Measurements from ENCODE around the gene PPP1R12B. TPM values are rescaled to one million over a fixed set of nuclear protein-coding genes. Genes with fewer than 3 reads are reported as not detected.

The PPP1R12B gene
- total and polyA plus RNA-seq, 2 experiments from 2014 or later: 13.2 to 13.8 TPM

DNA sequence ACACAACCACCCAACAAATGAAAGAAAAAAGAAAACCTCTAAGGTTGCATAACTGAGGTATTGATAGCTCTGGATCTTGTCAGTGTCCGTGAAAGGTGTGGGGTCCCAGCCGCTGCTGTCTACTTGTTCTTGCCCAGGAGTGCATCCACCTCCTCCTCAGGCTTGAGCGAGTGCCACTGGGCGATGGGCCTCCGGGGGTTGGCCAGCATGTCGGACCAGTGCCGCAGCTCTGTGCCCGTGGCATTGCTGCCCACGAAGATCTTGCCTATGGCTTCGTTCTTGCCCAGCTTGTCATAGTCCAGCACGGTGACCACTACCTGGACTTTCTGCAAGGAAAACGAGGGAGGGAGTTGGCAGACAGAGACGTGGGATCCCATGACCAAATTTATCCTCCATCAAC, 248.1 kb downstream of the PPP1R12B start:
- ATAC-seq (no peak), DNase-seq (ENCODE audit: low spot score) (no peak)
- Histone ChIP-seq H3K4me3 (no peak overlapping the region), H3K4me2 (no peak overlapping the region), H3K27me3 (ENCODE audit: insufficient read depth) (no peaks in the 10 kb centered on the region), H3F3A (replicated peaks; ENCODE audit: low read depth) (no peaks in the 10 kb centered on the region), H2AFZ (no peak overlapping the region), H3K27ac (ENCODE audit: low read depth) (no peak overlapping the region), H3K4me1 (ENCODE audit: insufficient read depth) (no peaks in the 10 kb centered on the region), H3K79me2 (replicated peaks; ENCODE audit: insufficient read depth) (no peaks in the 10 kb centered on the region), H4K20me1 (replicated peaks; ENCODE audit: insufficient read depth) (no peaks in the 10 kb centered on the region), H3K36me3 (ENCODE audit: insufficient read depth) (no peaks in the 10 kb centered on the region), H3K9me2 (ENCODE audit: insufficient read depth) (no peaks in the 10 kb centered on the region; the same call in 1 of the 2 replicates)
- Mint-ChIP-seq H3K4me3 (no peak overlapping the region), H3K27me3 (ENCODE audit: insufficient read depth, low read depth, poor library complexity) (peaks cover 4% of the 10 kb centered on the region), H3K36me3 (ENCODE audit: low read depth) (peaks cover 8% of the 10 kb centered on the region; the same call in 2 of the 3 replicates), H3K4me1 (no peaks in the 10 kb centered on the region), H3K27ac (no peak overlapping the region), H3K9me3 (no peaks in the 10 kb centered on the region)
- TF ChIP-seq, protein P1, sequence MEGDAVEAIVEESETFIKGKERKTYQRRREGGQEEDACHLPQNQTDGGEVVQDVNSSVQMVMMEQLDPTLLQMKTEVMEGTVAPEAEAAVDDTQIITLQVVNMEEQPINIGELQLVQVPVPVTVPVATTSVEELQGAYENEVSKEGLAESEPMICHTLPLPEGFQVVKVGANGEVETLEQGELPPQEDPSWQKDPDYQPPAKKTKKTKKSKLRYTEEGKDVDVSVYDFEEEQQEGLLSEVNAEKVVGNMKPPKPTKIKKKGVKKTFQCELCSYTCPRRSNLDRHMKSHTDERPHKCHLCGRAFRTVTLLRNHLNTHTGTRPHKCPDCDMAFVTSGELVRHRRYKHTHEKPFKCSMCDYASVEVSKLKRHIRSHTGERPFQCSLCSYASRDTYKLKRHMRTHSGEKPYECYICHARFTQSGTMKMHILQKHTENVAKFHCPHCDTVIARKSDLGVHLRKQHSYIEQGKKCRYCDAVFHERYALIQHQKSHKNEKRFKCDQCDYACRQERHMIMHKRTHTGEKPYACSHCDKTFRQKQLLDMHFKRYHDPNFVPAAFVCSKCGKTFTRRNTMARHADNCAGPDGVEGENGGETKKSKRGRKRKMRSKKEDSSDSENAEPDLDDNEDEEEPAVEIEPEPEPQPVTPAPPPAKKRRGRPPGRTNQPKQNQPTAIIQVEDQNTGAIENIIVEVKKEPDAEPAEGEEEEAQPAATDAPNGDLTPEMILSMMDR (conservative IDR thresholded peaks at IDR 0.05; ENCODE audit: low read depth in 2 of 2): no peak
- no peak for TF ChIP-seq ZNF114 (CRISPR knock-in tag; IDR thresholded peaks at IDR 0.05)

DNA sequence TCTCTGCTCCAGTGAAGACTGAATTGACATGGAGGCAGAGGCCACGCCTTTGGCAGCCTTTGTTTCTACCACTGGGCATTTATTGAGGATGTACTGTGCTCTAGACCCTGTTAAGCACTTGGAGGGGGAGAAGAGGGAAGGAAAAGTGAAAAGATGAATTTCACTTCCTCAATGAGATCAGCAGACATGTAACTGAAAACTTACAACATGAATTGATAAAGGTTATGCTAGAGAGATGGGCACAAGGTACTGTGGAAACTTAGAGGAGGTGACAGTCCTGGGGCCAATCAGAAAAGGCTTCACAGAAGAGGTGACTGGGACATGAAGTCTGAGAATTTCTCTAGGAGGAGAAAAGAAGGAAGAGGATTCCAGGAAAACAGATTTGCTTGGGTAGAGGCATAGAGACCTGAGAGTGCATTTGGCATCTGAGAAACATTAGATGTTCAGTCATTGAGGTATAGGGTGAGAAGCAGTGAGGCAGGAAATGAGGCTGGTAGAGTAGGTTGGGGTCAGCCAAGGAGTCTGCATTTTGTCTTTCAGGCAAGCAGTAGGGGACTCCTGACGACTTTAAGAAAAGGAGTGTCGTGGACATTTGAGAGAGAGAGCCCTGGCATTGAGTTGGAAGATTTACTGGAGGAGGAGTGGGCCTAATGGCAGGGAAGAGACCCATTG, 248.7 kb downstream of the PPP1R12B start:
- Mint-ChIP-seq H3K36me3 (ENCODE audit: low read depth) (peaks cover 8% of the 10 kb centered on the region; the same call in 2 of the 3 replicates), H3K4me3 (no peak overlapping the region), H3K9me3 (no peaks in the 10 kb centered on the region), H3K27ac (no peak overlapping the region), H3K27me3 (ENCODE audit: insufficient read depth, low read depth, poor library complexity) (peaks cover 4% of the 10 kb centered on the region), H3K4me1 (no peaks in the 10 kb centered on the region)
- Histone ChIP-seq H3F3A (replicated peaks; ENCODE audit: low read depth) (no peaks in the 10 kb centered on the region), H3K4me1 (ENCODE audit: insufficient read depth) (no peaks in the 10 kb centered on the region), H3K36me3 (ENCODE audit: insufficient read depth) (no peaks in the 10 kb centered on the region), H3K27ac (ENCODE audit: low read depth) (no peak overlapping the region), H3K27me3 (ENCODE audit: insufficient read depth) (no peaks in the 10 kb centered on the region), H3K9me2 (ENCODE audit: insufficient read depth) (no peaks in the 10 kb centered on the region; the same call in 1 of the 2 replicates), H2AFZ (no peak overlapping the region), H3K4me2 (no peak overlapping the region), H4K20me1 (replicated peaks; ENCODE audit: insufficient read depth) (no peaks in the 10 kb centered on the region), H3K4me3 (no peak overlapping the region), H3K79me2 (replicated peaks; ENCODE audit: insufficient read depth) (no peaks in the 10 kb centered on the region)
- no peak for TF ChIP-seq CREB1 (CRISPR knock-in tag; IDR thresholded peaks at IDR 0.05; ENCODE audit: low read depth)
- no peak for TF ChIP-seq ZNF114 (CRISPR knock-in tag; IDR thresholded peaks at IDR 0.05)
- no peak for TF ChIP-seq POLR2AphosphoS5 (IDR thresholded peaks at IDR 0.05; ENCODE audit: low read depth)
- TF ChIP-seq, protein P2, sequence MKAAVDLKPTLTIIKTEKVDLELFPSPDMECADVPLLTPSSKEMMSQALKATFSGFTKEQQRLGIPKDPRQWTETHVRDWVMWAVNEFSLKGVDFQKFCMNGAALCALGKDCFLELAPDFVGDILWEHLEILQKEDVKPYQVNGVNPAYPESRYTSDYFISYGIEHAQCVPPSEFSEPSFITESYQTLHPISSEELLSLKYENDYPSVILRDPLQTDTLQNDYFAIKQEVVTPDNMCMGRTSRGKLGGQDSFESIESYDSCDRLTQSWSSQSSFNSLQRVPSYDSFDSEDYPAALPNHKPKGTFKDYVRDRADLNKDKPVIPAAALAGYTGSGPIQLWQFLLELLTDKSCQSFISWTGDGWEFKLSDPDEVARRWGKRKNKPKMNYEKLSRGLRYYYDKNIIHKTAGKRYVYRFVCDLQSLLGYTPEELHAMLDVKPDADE (IDR thresholded peaks at IDR 0.05): no peak
- no peak for TF ChIP-seq JUNB (IDR thresholded peaks at IDR 0.05; ENCODE audit: unreplicated experiment)
- ATAC-seq (no peak), DNase-seq (ENCODE audit: low spot score) (no peak)
